Measurements from ENCODE around the gene P2RY2.

- no peak for TF ChIP-seq GATA2 (IDR thresholded peaks at IDR 0.05; ENCODE audit: low read depth, low read length)
- TF ChIP-seq GATA3 (IDR thresholded peaks at IDR 0.05; ENCODE audit: low read depth, low read length): no peak
These were observed 51.5 kb downstream of the P2RY2 start for GRCh38 chr11:73269459-73270015.
